ENCODE measurements around the gene FGGY. TPM values are rescaled to one million over a fixed set of nuclear protein-coding genes. Genes with fewer than 3 reads are reported as not detected.
"Not testable (repeated sequence)": the region's sequence is repeated elsewhere in the genome, so short reads cannot be mapped to it uniquely, and the experiment has no call there.

The FGGY gene
- total RNA-seq, 1 donor from 2014 or later: 31.2 TPM

DNA sequence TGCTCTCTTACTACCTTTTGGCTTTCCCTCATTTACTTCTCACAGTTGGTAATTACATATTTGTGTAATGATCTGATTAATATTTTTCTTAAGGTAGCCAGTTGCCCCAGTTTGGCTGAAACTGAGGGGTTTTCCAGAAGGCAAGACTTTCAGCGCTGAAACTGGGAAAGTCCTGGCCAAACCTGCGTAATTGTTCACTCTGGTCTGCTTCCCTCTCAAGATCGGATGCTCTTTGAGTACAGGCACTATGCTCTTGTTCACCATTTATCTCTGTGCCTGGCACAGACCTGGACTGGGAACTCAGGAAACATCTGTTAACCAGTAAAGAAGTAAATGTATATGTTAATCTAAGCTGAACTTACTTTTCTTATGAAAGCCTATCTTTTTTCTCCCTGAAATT, 308.3 kb downstream of the FGGY start:
- Histone ChIP-seq H3K27me3 (ENCODE audit: low read depth) (no peaks in the 10 kb centered on the region), H3K9me3 (replicated peaks) (no peaks in the 10 kb centered on the region), H3K27ac (replicated peaks) (no peak overlapping the region), H3K36me3 (peaks cover 15% of the 10 kb centered on the region), H3K4me3 (no peak overlapping the region), H3K4me1 (no peaks in the 10 kb centered on the region)
- TF ChIP-seq, protein P1, sequence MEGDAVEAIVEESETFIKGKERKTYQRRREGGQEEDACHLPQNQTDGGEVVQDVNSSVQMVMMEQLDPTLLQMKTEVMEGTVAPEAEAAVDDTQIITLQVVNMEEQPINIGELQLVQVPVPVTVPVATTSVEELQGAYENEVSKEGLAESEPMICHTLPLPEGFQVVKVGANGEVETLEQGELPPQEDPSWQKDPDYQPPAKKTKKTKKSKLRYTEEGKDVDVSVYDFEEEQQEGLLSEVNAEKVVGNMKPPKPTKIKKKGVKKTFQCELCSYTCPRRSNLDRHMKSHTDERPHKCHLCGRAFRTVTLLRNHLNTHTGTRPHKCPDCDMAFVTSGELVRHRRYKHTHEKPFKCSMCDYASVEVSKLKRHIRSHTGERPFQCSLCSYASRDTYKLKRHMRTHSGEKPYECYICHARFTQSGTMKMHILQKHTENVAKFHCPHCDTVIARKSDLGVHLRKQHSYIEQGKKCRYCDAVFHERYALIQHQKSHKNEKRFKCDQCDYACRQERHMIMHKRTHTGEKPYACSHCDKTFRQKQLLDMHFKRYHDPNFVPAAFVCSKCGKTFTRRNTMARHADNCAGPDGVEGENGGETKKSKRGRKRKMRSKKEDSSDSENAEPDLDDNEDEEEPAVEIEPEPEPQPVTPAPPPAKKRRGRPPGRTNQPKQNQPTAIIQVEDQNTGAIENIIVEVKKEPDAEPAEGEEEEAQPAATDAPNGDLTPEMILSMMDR (IDR thresholded peaks at IDR 0.05; ENCODE audit: borderline replicate concordance): no peak
- intact Hi-C loops (cut with micrococcal nuclease): no loop called here
- no peak for DNase-seq

DNA sequence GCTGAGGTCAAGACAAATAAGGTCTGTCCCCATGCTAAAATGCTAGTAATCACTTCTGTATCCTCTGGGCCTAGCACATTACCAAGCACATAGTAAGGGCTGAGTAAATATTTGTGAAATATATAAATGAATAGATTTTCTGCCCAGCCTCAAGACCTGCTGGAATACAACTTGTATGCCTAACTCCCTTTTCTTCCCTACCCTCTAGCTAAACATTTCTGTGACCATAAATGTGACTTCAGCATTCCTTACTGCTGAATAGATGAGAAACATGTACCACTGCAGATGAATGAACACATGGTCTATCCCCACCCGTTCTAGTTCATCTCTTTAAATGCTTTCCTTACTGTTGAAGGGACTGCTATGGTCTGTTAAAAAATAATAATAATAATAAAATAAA, 308.9 kb downstream of the FGGY start:
- TF ChIP-seq, protein P1 (IDR thresholded peaks at IDR 0.05; ENCODE audit: borderline replicate concordance): no peak
- no peaks in the 10 kb centered on the region for H3K4me1 ChIP-seq
- no peak overlapping the region for H3K27ac ChIP-seq (replicated peaks)
- no peaks in the 10 kb centered on the region for H3K9me3 ChIP-seq (replicated peaks)
- intact Hi-C loops (cut with micrococcal nuclease): no loop called here
- peaks cover 21% of the 10 kb centered on the region for H3K36me3 ChIP-seq
- DNase-seq: no peak
- no peaks in the 10 kb centered on the region for H3K27me3 ChIP-seq (ENCODE audit: low read depth)
- H3K4me3 ChIP-seq: no peak overlapping the region

DNA sequence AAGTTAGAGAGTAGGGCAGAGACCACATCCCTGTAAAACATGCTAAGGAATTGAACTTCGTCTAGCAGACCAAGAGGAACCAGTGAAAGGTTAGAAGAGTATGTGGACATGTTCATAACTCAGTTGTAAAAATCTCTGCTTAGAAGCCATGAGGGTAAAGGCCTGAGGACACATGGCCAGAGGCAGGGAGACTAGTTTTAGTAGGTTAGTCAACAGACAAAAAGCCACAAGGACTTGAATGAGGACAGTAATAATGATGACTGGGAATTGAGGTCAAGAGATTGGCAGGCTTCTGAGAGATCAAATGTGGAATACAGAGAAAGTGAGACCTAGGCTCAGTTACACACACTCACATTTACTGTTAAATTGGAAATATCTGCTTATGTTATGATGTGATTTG, 312.4 kb downstream of the FGGY start:
- Histone ChIP-seq H3K9me3 (replicated peaks) (no peaks in the 10 kb centered on the region), H3K27me3 (ENCODE audit: low read depth) (no peaks in the 10 kb centered on the region), H3K4me3 (no peak overlapping the region), H3K27ac (replicated peaks) (no peak overlapping the region), H3K36me3 (peaks cover 22% of the 10 kb centered on the region), H3K4me1 (no peaks in the 10 kb centered on the region)
- intact Hi-C loops (cut with micrococcal nuclease): no loop called here
- TF ChIP-seq, protein P1 (IDR thresholded peaks at IDR 0.05; ENCODE audit: borderline replicate concordance): no peak
- no peak for DNase-seq

DNA sequence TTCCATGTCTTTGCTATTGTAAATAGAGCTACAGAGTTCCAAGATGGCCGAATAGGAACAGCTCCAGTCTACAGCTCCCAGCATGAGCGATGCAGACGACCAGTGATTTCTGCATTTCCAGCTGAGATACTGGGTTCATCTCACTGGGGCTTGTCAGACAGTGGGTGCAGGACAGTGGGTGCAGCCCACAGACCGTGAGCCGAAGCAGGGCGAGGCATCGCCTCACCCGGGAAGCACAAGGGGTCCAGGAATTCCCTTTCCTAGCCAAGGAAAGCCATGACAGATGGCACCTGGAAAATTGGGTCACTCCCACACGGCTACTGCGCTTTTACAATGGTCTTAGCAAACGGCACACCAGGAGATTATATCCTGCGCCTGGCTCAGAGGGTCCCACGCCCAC, 313.6 kb downstream of the FGGY start:
- H3K27me3 ChIP-seq (ENCODE audit: low read depth); DNase-seq; H3K9me3 ChIP-seq (replicated peaks); H3K4me1 ChIP-seq; H3K4me3 ChIP-seq; intact Hi-C loops (cut with micrococcal nuclease); H3K27ac ChIP-seq (replicated peaks): not testable (repeated sequence)
- peaks cover 22% of the 10 kb centered on the region for H3K36me3 ChIP-seq

DNA sequence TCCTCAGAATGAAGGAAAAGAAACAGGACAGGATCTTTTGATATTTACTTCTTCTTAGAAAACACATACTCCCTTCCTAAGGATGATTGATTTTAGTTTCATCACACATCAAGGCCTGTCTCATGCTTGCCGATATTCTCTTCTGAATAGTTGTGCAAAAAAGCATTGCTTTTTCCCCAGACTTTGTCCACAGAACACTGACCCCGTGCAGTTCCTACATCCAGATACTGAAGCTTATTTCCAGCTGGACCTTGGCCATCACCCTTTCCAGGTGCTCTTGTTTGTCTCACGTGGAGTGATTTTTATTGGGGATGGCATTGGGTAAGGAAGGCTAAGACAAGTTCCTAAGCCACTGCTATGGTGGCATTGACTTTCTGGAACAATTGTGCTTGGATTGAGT, 320.5 kb downstream of the FGGY start:
- Histone ChIP-seq H3K4me1 (no peaks in the 10 kb centered on the region), H3K27ac (replicated peaks) (no peak overlapping the region), H3K4me3 (no peak overlapping the region), H3K27me3 (ENCODE audit: low read depth) (no peaks in the 10 kb centered on the region), H3K9me3 (replicated peaks) (no peaks in the 10 kb centered on the region), H3K36me3 (no peaks in the 10 kb centered on the region)
- TF ChIP-seq, protein P1 (IDR thresholded peaks at IDR 0.05; ENCODE audit: borderline replicate concordance): no peak
- no peak for DNase-seq
- intact Hi-C loops (cut with micrococcal nuclease): no loop called here

DNA sequence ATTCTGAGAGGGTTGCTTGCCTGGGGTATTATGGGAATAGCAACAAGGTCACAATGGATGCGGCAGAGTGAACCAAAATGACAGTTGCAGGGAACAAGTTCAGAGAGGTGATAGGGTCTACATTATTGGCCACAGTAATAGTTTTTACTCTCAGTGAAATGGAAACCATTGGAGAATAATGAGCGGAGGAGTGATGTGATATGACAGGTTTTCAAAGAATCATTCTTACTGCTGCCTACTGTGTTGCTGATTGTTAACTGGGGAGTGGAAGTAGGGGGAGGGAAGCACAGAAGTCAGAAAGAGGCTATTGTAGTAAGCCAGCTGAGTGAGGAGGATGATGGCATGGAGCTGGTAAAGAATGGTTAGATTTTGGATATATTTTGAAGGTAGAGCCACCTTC, 322.7 kb downstream of the FGGY start:
- DNase-seq: no peak
- Histone ChIP-seq H3K27ac (replicated peaks) (no peak overlapping the region), H3K36me3 (no peaks in the 10 kb centered on the region), H3K4me3 (no peak overlapping the region), H3K27me3 (ENCODE audit: low read depth) (no peaks in the 10 kb centered on the region), H3K4me1 (no peaks in the 10 kb centered on the region), H3K9me3 (replicated peaks) (no peaks in the 10 kb centered on the region)
- TF ChIP-seq, protein P1 (IDR thresholded peaks at IDR 0.05; ENCODE audit: borderline replicate concordance): no peak
- intact Hi-C loops (cut with micrococcal nuclease): no loop called here

Measured in left ventricle myocardium inferior (tissue), 1 donor.